Heart right ventricle (tissue), 16 donors: ENCODE results near the gene CREG2. TPM values are rescaled to one million over a fixed set of nuclear protein-coding genes. Genes with fewer than 3 reads are reported as not detected.

Source experiments
- ATAC-seq, 8 donors: fragments of 200-7000 bp; cut with Tn5 transposase; one replicate each; pipeline ENCODE4 v1.9.1; 2020; ENCODE audit warnings: mild to moderate bottlenecking in 8 of 8, moderate library complexity in 8 of 8, moderate number of reproducible peaks in 1 of 8
- DNase-seq, 2 donors: peaks; one replicate each; pipeline ENCODE4 v3.0.0-alpha.2; 2020
- H3K27ac ChIP-seq, 10 donors: fragments of 200-600 bp; sonication (generic) in 2 of 10; one replicate each; pipeline versions ENCODE4 v1.5.0 to v1.8.0; 2020 to 2022; ENCODE audit warnings: mild to moderate bottlenecking in 3 of 10
- H3K27me3 ChIP-seq, 7 donors: fragments of 200-600 bp; one replicate each; pipeline ENCODE4 v1.8.0; 2021 to 2022; ENCODE audit warnings: mild to moderate bottlenecking in 2 of 7
- H3K36me3 ChIP-seq, 9 donors: fragments of 200-600 bp; sonication (generic) in 1 of 9; one replicate each; pipeline versions ENCODE4 v1.5.0 to v1.8.0; 2020 to 2022; ENCODE audit warnings: mild to moderate bottlenecking in 2 of 9
- H3K4me1 ChIP-seq, 9 donors: fragments of 200-600 bp; sonication (generic) in 1 of 9; one replicate each; pipeline versions ENCODE4 v1.5.0 to v1.8.0; 2020 to 2022; ENCODE audit warnings: mild to moderate bottlenecking in 4 of 9
- H3K4me3 ChIP-seq, 10 donors: fragments of 200-600 bp; sonication (generic) in 2 of 10; one replicate each; pipeline versions ENCODE4 v1.5.0 to v1.8.0; 2020 to 2022; ENCODE audit warnings: mild to moderate bottlenecking in 7 of 10, moderate library complexity in 2 of 10
- H3K9me3 ChIP-seq, 11 donors: fragments of 200-600 bp in 10 of 11; sonication (generic) in 2 of 11; one replicate each; pipeline versions ENCODE4 v1.5.0 to v1.8.0; 2013 to 2022; ENCODE audit warnings: mild to moderate bottlenecking in 2 of 11, control low read depth in 1 of 11, moderate library complexity in 1 of 11
- WGBS, 2 donors: extraction: QIAGEN DNeasy Blood & Tissue Kit; methylation state at CpG; one replicate each; pipeline ENCODE4 v1.1.7; 2013; ENCODE audit warnings: inconsistent platforms in 1 of 2; 5-methylcytosine and 5-hydroxymethylcytosine counted together
- intact Hi-C, 10 donors: fragments of 100-400 bp; cut with DNase I; formaldehyde crosslinking; loops; one replicate each; pipeline versions ENCODE4 v1.11.1 to v1.14.2; 2022
- polyA plus RNA-seq, 2 donors: library from polyadenylated mRNA; stranded (reverse); fragments of 200-250 nt; gene quantifications; one replicate each; pipeline ENCODE4 v1.2.3, GENCODE V29; 2013
- total RNA-seq, 10 donors: library from RNA; stranded (reverse); fragmentation: NEBNext Ultra II Directional in 3 of 10; extraction: Animal tissue kit (Norgen Biotek cat#: 25700) in 3 of 10; gene quantifications; one replicate each; pipeline versions ENCODE4 v1.2.1 to v1.2.4, GENCODE V29; 2021 to 2023
- TF ChIP-seq, protein P1 (sequence below), 9 donors: fragments of 200-600 bp; sonication (generic) in 2 of 9; IDR thresholded peaks; one replicate each; pipeline versions ENCODE4 v1.5.0 to v1.8.0; 2021 to 2022; ENCODE audit warnings: antibody characterized with exemption in 9 of 9, mild to moderate bottlenecking in 5 of 9, moderate library complexity in 1 of 9
- donor health status: Arrhythmogenic right ventricular cardiomyopathy.
- donor health status: ischemic (EF 13 %, LVEDD 7.1; RV severe dilation, severe dysfunction).
- donor health status: healthy with polysubstance abuse.
- donor health status: DM: no; HTN: yes; CAD: no.
- donor health status: DM: no; HTN: no; CAD: no.
- donor health status: ischemic (EF 25% LVEDD 6.9; RV normal size, moderate dysfunction).
- donor health status: ischemic (EF 25% LVEDD 5.7; RV mildly dilated, moderate dysfunction).
- donor health status: healthy.
- donor health status: DM: yes; HTN: yes; CAD: no.
- donor health status: Ischemic cardiomyopathy.
- donor health status: ischemic (EF 35%, LVEDD 5.7; RV mildly dilated, moderate dysfunction).
- donor health status: nonischemic (EF 11% LVEDD 7.7; RV severe dilation, severe dysfunction).
- donor health status: DM: yes; HTN: yes; CAD: no.
- donor health status: PGD.
- donor health status: ischemic (EF 29% LVEDD 5.4; RV normal size, mild dysfunction).
- donor health status: nonischemic (EF 23%, LVEDD 6.1; RV moderate dilation, normal function).

Gene CREG2
- total and polyA plus RNA-seq, 12 donors: 0.24 to 1.4 (median 0.70) TPM; not detected in 5

GRCh38 chr2:101351207-101351606 is 36.1 kb downstream of the CREG2 start:
- TF ChIP-seq, protein P1, sequence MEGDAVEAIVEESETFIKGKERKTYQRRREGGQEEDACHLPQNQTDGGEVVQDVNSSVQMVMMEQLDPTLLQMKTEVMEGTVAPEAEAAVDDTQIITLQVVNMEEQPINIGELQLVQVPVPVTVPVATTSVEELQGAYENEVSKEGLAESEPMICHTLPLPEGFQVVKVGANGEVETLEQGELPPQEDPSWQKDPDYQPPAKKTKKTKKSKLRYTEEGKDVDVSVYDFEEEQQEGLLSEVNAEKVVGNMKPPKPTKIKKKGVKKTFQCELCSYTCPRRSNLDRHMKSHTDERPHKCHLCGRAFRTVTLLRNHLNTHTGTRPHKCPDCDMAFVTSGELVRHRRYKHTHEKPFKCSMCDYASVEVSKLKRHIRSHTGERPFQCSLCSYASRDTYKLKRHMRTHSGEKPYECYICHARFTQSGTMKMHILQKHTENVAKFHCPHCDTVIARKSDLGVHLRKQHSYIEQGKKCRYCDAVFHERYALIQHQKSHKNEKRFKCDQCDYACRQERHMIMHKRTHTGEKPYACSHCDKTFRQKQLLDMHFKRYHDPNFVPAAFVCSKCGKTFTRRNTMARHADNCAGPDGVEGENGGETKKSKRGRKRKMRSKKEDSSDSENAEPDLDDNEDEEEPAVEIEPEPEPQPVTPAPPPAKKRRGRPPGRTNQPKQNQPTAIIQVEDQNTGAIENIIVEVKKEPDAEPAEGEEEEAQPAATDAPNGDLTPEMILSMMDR (IDR thresholded peaks at IDR 0.05): no peak
- WGBS, 2 donors: 87 to 94% methylated on average over 7 of the region's 7 CpGs
- no peak for DNase-seq
- Histone ChIP-seq H3K27ac (no peak overlapping the region), H3K4me1 (no peaks in the 10 kb centered on the region), H3K27me3 (no peaks in the 10 kb centered on the region), H3K36me3 (no peaks in the 10 kb centered on the region), H3K4me3 (no peak overlapping the region), H3K9me3 (no peaks in the 10 kb centered on the region)
- intact Hi-C loops: no loop called here
- ATAC-seq: no peak

DNA sequence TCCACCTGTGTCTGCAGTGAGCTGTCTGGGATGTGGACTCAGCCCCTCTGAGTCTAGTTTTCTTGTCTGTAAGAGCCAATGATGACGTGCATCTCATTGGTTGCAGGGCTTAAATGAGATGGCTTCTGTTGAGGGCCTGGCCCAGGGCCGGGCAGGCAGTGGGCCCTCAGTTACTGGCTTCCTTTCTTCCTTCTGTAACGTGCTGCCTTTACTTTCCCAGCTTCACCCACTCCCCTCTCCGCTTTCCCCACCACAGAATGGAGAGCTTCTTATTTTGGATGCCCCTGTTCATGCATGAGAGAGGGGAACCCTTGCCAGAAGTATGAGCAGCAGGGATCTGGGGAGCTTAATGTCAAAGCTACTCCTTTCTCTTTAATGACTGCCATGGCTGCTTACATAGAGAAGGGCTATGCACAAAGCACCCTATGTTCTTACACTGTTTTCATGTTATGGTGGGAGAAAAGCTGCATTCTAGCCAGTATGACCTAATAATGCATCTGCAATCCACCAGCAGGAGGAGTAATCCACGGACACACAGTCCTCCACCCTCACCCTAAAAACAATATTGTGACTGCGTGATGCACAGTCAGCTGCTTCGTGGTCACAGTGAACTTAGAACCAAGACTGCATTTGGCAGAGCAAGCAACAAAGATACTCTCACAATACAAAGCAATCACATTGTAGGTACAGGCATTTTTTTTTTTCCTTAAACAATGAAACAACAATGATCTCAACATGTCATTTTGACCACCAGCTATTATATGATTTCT is 37.2 kb downstream of the CREG2 start:
- Histone ChIP-seq H3K4me1 (no peaks in the 10 kb centered on the region), H3K27ac (no peak overlapping the region), H3K27me3 (no peaks in the 10 kb centered on the region), H3K9me3 (no peaks in the 10 kb centered on the region), H3K4me3 (no peak overlapping the region), H3K36me3 (no peaks in the 10 kb centered on the region)
- WGBS, 2 donors: 77 to 83% methylated on average over 7 of the region's 7 CpGs
- TF ChIP-seq, protein P1 (IDR thresholded peaks at IDR 0.05): peak in 4 of 9 donors; percentile 9 to 44 (median 24)
- intact Hi-C loops: loop anchor here in 1 of 10 donors (10.0 kb wide), 1 partner anchor 1105 kb away; no protein-coding TSS in a partner anchor
- ATAC-seq: peak in 1 of 8 donors; percentile 37
- DNase-seq: no peak

- 72 to 89% methylated on average over 1 of the region's 1 CpG for WGBS, 2 donors
- Histone ChIP-seq H3K9me3 (no peaks in the 10 kb centered on the region), H3K4me3 (no peak overlapping the region), H3K27ac (no peak overlapping the region), H3K4me1 (no peaks in the 10 kb centered on the region), H3K36me3 (no peaks in the 10 kb centered on the region), H3K27me3 (no peaks in the 10 kb centered on the region)
- intact Hi-C loops: loop anchor here in 1 of 10 donors (10.0 kb wide), 1 partner anchor 1106 kb away; no protein-coding TSS in a partner anchor
- TF ChIP-seq, protein P1 (IDR thresholded peaks at IDR 0.05): no peak
- ATAC-seq (no peak), DNase-seq (no peak)
These were observed 38.4 kb downstream of the CREG2 start for GRCh38 chr2:101348883-101349282.

DNA sequence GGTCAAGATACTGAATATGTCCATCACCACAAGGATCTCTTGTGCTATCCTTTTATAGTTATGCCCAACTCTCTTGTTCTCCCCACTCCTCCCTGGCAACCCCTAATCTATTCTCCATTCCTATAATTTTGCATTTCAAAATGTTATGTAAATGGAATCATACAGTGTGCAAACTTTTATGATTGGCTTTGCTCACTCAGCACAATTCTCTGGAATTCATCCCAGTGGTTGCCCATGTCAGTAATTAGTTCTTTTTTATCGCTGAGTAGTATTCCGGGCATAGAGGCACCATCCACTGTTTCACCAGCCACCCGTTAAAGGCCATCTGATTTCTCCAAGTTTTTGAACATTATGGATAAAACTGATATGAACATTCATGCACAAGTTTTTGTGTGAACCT is 40.4 kb downstream of the CREG2 start:
- ATAC-seq (no peak), DNase-seq (no peak)
- Histone ChIP-seq H3K4me1 (peaks cover 0 to 6% (median 0%) of the 10 kb centered on the region in 9 donors), H3K27me3 (no peaks in the 10 kb centered on the region), H3K4me3 (no peak overlapping the region), H3K9me3 (no peaks in the 10 kb centered on the region), H3K27ac (no peak overlapping the region), H3K36me3 (no peaks in the 10 kb centered on the region)
- WGBS, 2 donors: 98 to 100% methylated on average over 3 of the region's 3 CpGs
- TF ChIP-seq, protein P1 (IDR thresholded peaks at IDR 0.05): no peak
- intact Hi-C loops: loop anchor here in 1 of 10 donors (10.0 kb wide), 1 partner anchor 1108 kb away; no protein-coding TSS in a partner anchor
